ENCODE measurements around the gene NCOA7. TPM values are rescaled to one million over a fixed set of nuclear protein-coding genes. Genes with fewer than 3 reads are reported as not detected.
"Not testable (repeated sequence)": the region's sequence is repeated elsewhere in the genome, so short reads cannot be mapped to it uniquely, and the experiment has no call there.

Gene NCOA7
- total RNA-seq, 2 donors from 2014 or later: 26.5 to 30.0 TPM

GRCh38 chr6:125797886-125798444 lies 7.2 kb downstream of the NCOA7 start:
- no peaks in the 10 kb centered on the region for H3K36me3 ChIP-seq (replicated peaks in 1 of 2; ENCODE audit: insufficient read depth in 1 of 2, low read depth in 2 of 2)
- no peak overlapping the region for H3K4me3 ChIP-seq
- ATAC-seq (no peak), DNase-seq (no peak)
- TF ChIP-seq POLR2A (IDR thresholded peaks at IDR 0.05) (no peak), CTCF (IDR thresholded peaks at IDR 0.05) (no peak)
- no peak overlapping the region for H3K27ac ChIP-seq
- 82 to 83% methylated on average over 3 of the region's 3 CpGs for WGBS, 2 donors
- H3K9me3 ChIP-seq: no peaks in the 10 kb centered on the region
- no peaks in the 10 kb centered on the region for H3K27me3 ChIP-seq
- no peaks in the 10 kb centered on the region for H3K4me1 ChIP-seq
- intact Hi-C loops (cut with DNase I): loop anchor here (10.0 kb wide), 1 partner anchor 167 kb away; no protein-coding TSS in a partner anchor

GRCh38 chr6:125798734-125799508 lies 8.2 kb downstream of the NCOA7 start:
- H3K9me3 ChIP-seq: no peaks in the 10 kb centered on the region
- H3K36me3 ChIP-seq (replicated peaks in 1 of 2; ENCODE audit: insufficient read depth in 1 of 2, low read depth in 2 of 2): no peaks in the 10 kb centered on the region
- peaks cover 4% of the 10 kb centered on the region for H3K4me1 ChIP-seq
- H3K27me3 ChIP-seq: no peaks in the 10 kb centered on the region
- no peak overlapping the region for H3K4me3 ChIP-seq
- 83 to 88% methylated on average over 5 of the region's 5 CpGs for WGBS, 2 donors
- intact Hi-C loops (cut with DNase I): loop anchor here (10.0 kb wide), 1 partner anchor 166 kb away; no protein-coding TSS in a partner anchor
- ATAC-seq (no peak), DNase-seq (no peak)
- no peak for TF ChIP-seq POLR2A (IDR thresholded peaks at IDR 0.05)
- no peak overlapping the region for H3K27ac ChIP-seq

GRCh38 chr6:125802383-125802782 lies 11.6 kb downstream of the NCOA7 start:
- no peak for ATAC-seq
- H3K4me1 ChIP-seq: peaks cover 14% of the 10 kb centered on the region
- no peaks in the 10 kb centered on the region for H3K27me3 ChIP-seq
- TF ChIP-seq POLR2A (IDR thresholded peaks at IDR 0.05) (no peak), CTCF (IDR thresholded peaks at IDR 0.05) (no peak)
- H3K36me3 ChIP-seq (replicated peaks in 1 of 2; ENCODE audit: insufficient read depth in 1 of 2, low read depth in 2 of 2): no peaks in the 10 kb centered on the region
- no peak for DNase-seq
- H3K27ac ChIP-seq: peak overlapping the region in 1 of 4 donors; percentile 52
- intact Hi-C loops (cut with DNase I): no loop called here
- H3K4me3 ChIP-seq: no peak overlapping the region
- no peaks in the 10 kb centered on the region for H3K9me3 ChIP-seq
- WGBS, 2 donors: 81 to 84% methylated on average over 2 of the region's 2 CpGs

GRCh38 chr6:125802943-125803377 lies 12.2 kb downstream of the NCOA7 start:
- peaks cover 14% of the 10 kb centered on the region for H3K4me1 ChIP-seq
- DNase-seq: peak in 1 of 4 donors; percentile 34
- TF ChIP-seq CTCF (IDR thresholded peaks at IDR 0.05) (no peak), POLR2A (IDR thresholded peaks at IDR 0.05) (no peak)
- no peak overlapping the region for H3K4me3 ChIP-seq
- 26 to 28% methylated on average over 4 of the region's 4 CpGs for WGBS, 2 donors
- H3K9me3 ChIP-seq: no peaks in the 10 kb centered on the region
- intact Hi-C loops (cut with DNase I): no loop called here
- ATAC-seq: peak; percentile 79
- no peaks in the 10 kb centered on the region for H3K36me3 ChIP-seq (replicated peaks in 1 of 2; ENCODE audit: insufficient read depth in 1 of 2, low read depth in 2 of 2)
- no peaks in the 10 kb centered on the region for H3K27me3 ChIP-seq
- peak overlapping the region in 2 of 4 donors; percentile 42 to 52 for H3K27ac ChIP-seq

GRCh38 chr6:125804264-125804663 lies 13.5 kb downstream of the NCOA7 start:
- no peak overlapping the region for H3K27ac ChIP-seq
- H3K4me1 ChIP-seq: peaks cover 14% of the 10 kb centered on the region
- no peak for DNase-seq
- H3K4me3 ChIP-seq: no peak overlapping the region
- no peak for ATAC-seq
- intact Hi-C loops (cut with DNase I): no loop called here
- no peaks in the 10 kb centered on the region for H3K27me3 ChIP-seq
- no peaks in the 10 kb centered on the region for H3K9me3 ChIP-seq
- H3K36me3 ChIP-seq (replicated peaks in 1 of 2; ENCODE audit: insufficient read depth in 1 of 2, low read depth in 2 of 2): no peaks in the 10 kb centered on the region
- no peak for TF ChIP-seq CTCF (IDR thresholded peaks at IDR 0.05)
- TF ChIP-seq POLR2A (IDR thresholded peaks at IDR 0.05): no peak

GRCh38 chr6:125804866-125805425 lies 14.2 kb downstream of the NCOA7 start:
- H3K4me3 ChIP-seq; H3K9me3 ChIP-seq; intact Hi-C loops (cut with DNase I); H3K27me3 ChIP-seq; DNase-seq; H3K27ac ChIP-seq; ATAC-seq; H3K36me3 ChIP-seq (replicated peaks in 1 of 2; ENCODE audit: insufficient read depth in 1 of 2, low read depth in 2 of 2): not testable (repeated sequence)
- 90% methylated on average over 10 of the region's 10 CpGs for WGBS, 2 donors
- peaks cover 14% of the 10 kb centered on the region for H3K4me1 ChIP-seq
